Measurements from ENCODE around the gene NCMAP. TPM values are rescaled to one million over a fixed set of nuclear protein-coding genes. Genes with fewer than 3 reads are reported as not detected.
A peak's percentile ranks its signal among the peaks of the same experiment; 100 is the strongest.
"Not testable (repeated sequence)": the region's sequence is repeated elsewhere in the genome, so short reads cannot be mapped to it uniquely, and the experiment has no call there.

Gene NCMAP
- total RNA-seq, 1 donor from 2014 or later: not detected

GRCh38 chr1:24545662-24546061 is 10.2 kb upstream of the NCMAP start:
- peaks cover 7% of the 10 kb centered on the region for H3K4me1 Mint-ChIP-seq (ENCODE audit: low read depth)
- peaks cover 1% of the 10 kb centered on the region for H3K36me3 Mint-ChIP-seq (ENCODE audit: low read depth)
- H3K9me3 Mint-ChIP-seq (ENCODE audit: low read depth): no peaks in the 10 kb centered on the region
- TF ChIP-seq CTCF (IDR thresholded peaks at IDR 0.05): no peak
- H3K4me3 Mint-ChIP-seq (ENCODE audit: unreplicated experiment): no peak overlapping the region
- no peak overlapping the region for H3K27ac Mint-ChIP-seq (ENCODE audit: unreplicated experiment)
- DNase-seq (ENCODE audit: low spot score): no peak
- peaks cover 19% of the 10 kb centered on the region for H3K27me3 Mint-ChIP-seq (ENCODE audit: low read depth)

- peaks cover 1% of the 10 kb centered on the region for H3K36me3 Mint-ChIP-seq (ENCODE audit: low read depth)
- peaks cover 21% of the 10 kb centered on the region for H3K27me3 Mint-ChIP-seq (ENCODE audit: low read depth)
- H3K9me3 Mint-ChIP-seq (ENCODE audit: low read depth): no peaks in the 10 kb centered on the region
- TF ChIP-seq CTCF (IDR thresholded peaks at IDR 0.05): no peak
- no peaks in the 10 kb centered on the region for H3K4me1 Mint-ChIP-seq (ENCODE audit: low read depth)
- no peak overlapping the region for H3K27ac Mint-ChIP-seq (ENCODE audit: unreplicated experiment)
- DNase-seq (ENCODE audit: low spot score): no peak
- H3K4me3 Mint-ChIP-seq (ENCODE audit: unreplicated experiment): no peak overlapping the region
Observed at GRCh38 chr1:24547195-24547594, 8.7 kb upstream of the NCMAP start.

GRCh38 chr1:24548070-24548469 is 7.8 kb upstream of the NCMAP start:
- Mint-ChIP-seq H3K27me3 (ENCODE audit: low read depth) (peaks cover 22% of the 10 kb centered on the region), H3K9me3 (ENCODE audit: low read depth) (no peaks in the 10 kb centered on the region), H3K27ac (ENCODE audit: unreplicated experiment) (no peak overlapping the region), H3K36me3 (ENCODE audit: low read depth) (peaks cover 1% of the 10 kb centered on the region), H3K4me1 (ENCODE audit: low read depth) (no peaks in the 10 kb centered on the region), H3K4me3 (ENCODE audit: unreplicated experiment) (no peak overlapping the region)
- no peak for TF ChIP-seq CTCF (IDR thresholded peaks at IDR 0.05)
- DNase-seq (ENCODE audit: low spot score): no peak

- not testable (repeated sequence) for H3K4me3 Mint-ChIP-seq (ENCODE audit: unreplicated experiment); H3K9me3 Mint-ChIP-seq (ENCODE audit: low read depth); H3K36me3 Mint-ChIP-seq (ENCODE audit: low read depth); DNase-seq (ENCODE audit: low spot score); H3K4me1 Mint-ChIP-seq (ENCODE audit: low read depth); H3K27ac Mint-ChIP-seq (ENCODE audit: unreplicated experiment)
- peaks cover 28% of the 10 kb centered on the region for H3K27me3 Mint-ChIP-seq (ENCODE audit: low read depth)
Observed at GRCh38 chr1:24549210-24549609, 6.7 kb upstream of the NCMAP start.

GRCh38 chr1:24551290-24551959 is 4.5 kb upstream of the NCMAP start:
- Mint-ChIP-seq H3K27me3 (ENCODE audit: low read depth) (peaks cover 30% of the 10 kb centered on the region), H3K27ac (ENCODE audit: unreplicated experiment) (no peak overlapping the region), H3K36me3 (ENCODE audit: low read depth) (no peaks in the 10 kb centered on the region), H3K4me3 (ENCODE audit: unreplicated experiment) (no peak overlapping the region), H3K9me3 (ENCODE audit: low read depth) (no peaks in the 10 kb centered on the region), H3K4me1 (ENCODE audit: low read depth) (peaks cover 4% of the 10 kb centered on the region)
- no peak for TF ChIP-seq CTCF (IDR thresholded peaks at IDR 0.05)
- peak; percentile 24 for DNase-seq (ENCODE audit: low spot score)

- TF ChIP-seq CTCF (IDR thresholded peaks at IDR 0.05): no peak
- H3K4me3 Mint-ChIP-seq (ENCODE audit: unreplicated experiment): no peak overlapping the region
- no peaks in the 10 kb centered on the region for H3K36me3 Mint-ChIP-seq (ENCODE audit: low read depth)
- H3K27me3 Mint-ChIP-seq (ENCODE audit: low read depth): peaks cover 36% of the 10 kb centered on the region
- peak; percentile 44 for DNase-seq (ENCODE audit: low spot score)
- peaks cover 4% of the 10 kb centered on the region for H3K4me1 Mint-ChIP-seq (ENCODE audit: low read depth)
- H3K27ac Mint-ChIP-seq (ENCODE audit: unreplicated experiment): no peak overlapping the region
- H3K9me3 Mint-ChIP-seq (ENCODE audit: low read depth): no peaks in the 10 kb centered on the region
Observed at GRCh38 chr1:24551960-24552571, 3.8 kb upstream of the NCMAP start.
